LNCaP clone FGC (cell line): ENCODE measurements around the gene TMEM63B.

Experiments used
- DNase-seq: peaks from one replicate; pipeline ENCODE4 v3.0.0-alpha.2; 2011; ENCODE audit warnings: low read depth
- H3K4me3 ChIP-seq: 2 replicates; pipeline ENCODE4 v1.5.1; 2011; ENCODE audit warnings: mild to moderate bottlenecking, low read depth, low read length, control low read depth
- TF ChIP-seq, protein P1 (sequence below): IDR thresholded peaks from 2 replicates; pipeline ENCODE4 v1.5.1; 2012; ENCODE audit warnings: mild to moderate bottlenecking; ENCODE audit not compliant: control insufficient read depth, insufficient read depth; ENCODE audit errors: extremely low read depth

The TMEM63B gene

DNA sequence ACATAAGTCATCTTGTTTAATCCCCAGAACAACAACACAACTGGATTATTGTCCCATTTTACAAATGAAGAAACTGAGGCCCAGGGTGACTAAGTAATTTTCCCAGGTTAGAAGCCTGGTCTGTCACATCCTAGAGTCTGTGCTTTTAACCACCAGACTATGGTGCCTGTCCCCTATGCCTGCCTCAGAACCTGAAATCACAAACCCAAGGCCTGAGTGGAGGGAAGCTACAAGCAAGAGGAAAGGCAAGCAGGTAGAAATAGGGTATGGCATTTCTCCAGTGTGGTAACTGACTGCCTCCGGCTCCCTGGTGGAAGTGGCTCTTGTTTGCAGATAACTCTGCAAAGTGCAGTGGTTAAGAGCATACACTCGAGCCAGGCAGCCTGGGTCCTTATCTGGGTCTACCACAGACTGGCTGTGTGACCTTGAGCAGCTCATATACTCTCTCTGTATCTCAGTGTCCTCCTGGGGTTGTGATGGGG, 2.5 kb downstream of the TMEM63B start:
- no peak overlapping the region for H3K4me3 ChIP-seq
- no peak for DNase-seq
- TF ChIP-seq, protein P1, sequence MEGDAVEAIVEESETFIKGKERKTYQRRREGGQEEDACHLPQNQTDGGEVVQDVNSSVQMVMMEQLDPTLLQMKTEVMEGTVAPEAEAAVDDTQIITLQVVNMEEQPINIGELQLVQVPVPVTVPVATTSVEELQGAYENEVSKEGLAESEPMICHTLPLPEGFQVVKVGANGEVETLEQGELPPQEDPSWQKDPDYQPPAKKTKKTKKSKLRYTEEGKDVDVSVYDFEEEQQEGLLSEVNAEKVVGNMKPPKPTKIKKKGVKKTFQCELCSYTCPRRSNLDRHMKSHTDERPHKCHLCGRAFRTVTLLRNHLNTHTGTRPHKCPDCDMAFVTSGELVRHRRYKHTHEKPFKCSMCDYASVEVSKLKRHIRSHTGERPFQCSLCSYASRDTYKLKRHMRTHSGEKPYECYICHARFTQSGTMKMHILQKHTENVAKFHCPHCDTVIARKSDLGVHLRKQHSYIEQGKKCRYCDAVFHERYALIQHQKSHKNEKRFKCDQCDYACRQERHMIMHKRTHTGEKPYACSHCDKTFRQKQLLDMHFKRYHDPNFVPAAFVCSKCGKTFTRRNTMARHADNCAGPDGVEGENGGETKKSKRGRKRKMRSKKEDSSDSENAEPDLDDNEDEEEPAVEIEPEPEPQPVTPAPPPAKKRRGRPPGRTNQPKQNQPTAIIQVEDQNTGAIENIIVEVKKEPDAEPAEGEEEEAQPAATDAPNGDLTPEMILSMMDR, result no peak

DNA sequence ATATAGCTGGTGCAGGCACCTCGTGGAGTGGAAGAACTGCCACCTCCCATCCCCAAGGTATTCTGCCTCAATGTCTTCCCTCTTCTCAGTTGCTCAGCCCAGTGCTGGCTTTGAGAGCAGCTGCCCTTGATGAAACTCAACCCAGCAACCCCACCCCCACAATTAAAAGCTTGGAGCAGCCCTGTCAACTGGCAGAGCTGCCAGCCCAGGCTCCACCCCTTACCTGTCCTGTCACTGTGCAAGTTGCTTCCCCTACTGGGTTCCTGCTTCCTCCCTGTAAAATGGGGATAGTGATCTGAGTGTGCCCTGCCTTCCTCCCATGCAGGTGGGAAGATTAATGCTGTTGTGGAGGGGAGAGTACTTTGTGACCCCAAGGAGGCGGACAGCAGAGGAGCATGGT, 4.5 kb downstream of the TMEM63B start:
- no peak overlapping the region for H3K4me3 ChIP-seq
- TF ChIP-seq, protein P1, result no peak
- peak; percentile 63 for DNase-seq

DNA sequence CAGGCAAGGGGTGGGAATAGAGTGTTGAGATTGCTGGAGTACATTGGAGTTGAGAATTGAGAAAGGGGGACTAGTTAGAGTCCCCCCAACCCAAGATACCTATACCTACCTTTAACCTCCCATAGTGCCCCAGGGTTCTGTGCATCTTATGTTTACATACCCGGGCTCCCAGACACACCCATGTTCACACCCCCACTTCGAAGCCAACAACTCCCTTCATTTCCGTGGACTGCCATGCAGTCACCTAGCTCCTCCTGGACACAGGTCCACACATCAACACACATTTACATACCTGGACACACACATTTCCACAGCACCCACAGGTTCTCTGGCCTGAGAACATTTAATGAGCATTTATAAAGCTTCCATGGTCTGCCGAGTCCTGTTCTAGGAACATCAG, 5.1 kb downstream of the TMEM63B start:
- H3K4me3 ChIP-seq, result no peak overlapping the region
- TF ChIP-seq, protein P1, result no peak
- no peak for DNase-seq

DNA sequence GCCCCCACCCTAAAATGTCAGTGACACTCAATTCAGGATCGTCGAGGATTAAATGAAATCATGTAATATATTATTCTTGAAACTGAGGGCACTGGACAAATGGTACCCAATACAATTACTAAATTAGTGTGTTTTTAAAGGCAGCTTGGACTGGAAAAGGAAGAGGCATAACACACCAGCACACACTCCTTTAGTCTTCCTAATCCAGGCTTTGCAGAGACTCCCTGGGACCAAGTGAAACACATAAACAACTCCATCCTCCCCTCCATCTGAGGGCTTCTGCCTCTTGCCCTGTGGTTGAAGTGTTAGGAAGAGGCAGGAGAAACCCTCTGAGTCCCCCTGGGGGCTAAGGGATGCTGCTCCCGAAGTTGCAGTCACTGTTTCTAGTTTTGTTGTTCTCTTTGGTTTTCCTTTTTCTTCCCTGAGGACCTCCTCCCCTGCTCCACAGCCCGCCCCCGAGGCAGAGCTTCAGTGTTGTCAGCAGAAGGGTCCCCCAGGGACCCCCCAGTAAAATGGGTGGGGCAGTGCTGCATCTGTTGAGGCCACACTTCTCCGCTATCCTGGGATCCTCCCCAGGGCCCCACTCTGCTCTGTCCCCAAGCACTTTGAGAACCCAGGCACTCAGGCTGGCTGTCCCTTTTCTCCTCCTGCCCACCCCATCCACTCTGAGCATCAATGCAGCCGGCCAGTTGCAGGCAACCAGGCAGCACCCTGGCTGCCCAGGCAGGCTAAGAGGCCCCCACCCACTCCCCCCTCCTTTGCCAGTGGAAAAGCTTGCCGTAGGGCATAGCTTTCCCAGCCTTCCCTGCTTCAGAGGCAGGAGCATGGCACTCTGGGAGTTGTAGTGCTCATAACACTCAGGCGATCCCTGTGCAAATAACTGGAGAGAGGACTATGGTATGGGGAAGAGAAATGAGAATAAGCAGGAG, 5.9 kb downstream of the TMEM63B start:
- DNase-seq, result no peak
- H3K4me3 ChIP-seq, result no peak overlapping the region
- TF ChIP-seq, protein P1, result no peak

DNA sequence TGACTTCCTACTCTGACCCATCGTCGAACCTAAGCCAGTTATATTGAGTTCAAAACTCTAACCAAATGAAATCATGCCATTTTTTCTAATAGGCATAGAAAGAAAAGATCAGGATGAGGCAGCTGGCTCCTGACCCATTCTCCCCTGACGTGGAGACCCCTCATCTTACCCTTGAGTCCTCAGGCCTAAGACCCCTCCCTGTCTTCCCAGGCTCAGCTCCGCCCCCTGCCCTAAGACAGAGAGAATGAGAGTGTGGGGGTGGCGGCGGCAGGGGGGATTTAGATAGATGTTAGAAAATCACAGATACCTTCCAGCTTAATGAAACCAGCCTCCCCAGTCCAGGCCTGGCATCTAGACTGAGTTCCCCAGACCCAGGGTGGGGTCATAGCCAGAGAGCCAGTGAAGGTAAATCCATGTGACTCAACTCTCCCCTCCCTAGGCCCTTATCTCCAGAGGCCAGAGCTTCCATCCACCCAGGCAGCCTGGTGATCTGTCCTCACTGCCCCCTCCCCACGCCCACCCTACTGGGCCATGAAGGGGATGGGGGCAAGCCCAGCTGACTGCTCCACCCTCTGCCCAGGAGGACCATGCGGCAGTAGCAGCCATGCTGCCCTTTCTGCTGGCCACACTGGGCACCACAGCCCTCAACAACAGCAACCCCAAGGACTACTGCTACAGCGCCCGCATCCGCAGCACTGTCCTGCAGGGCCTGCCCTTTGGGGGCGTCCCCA, 6.8 kb downstream of the TMEM63B start:
- no peak for DNase-seq
- no peak overlapping the region for H3K4me3 ChIP-seq
- TF ChIP-seq, protein P1, result no peak

DNA sequence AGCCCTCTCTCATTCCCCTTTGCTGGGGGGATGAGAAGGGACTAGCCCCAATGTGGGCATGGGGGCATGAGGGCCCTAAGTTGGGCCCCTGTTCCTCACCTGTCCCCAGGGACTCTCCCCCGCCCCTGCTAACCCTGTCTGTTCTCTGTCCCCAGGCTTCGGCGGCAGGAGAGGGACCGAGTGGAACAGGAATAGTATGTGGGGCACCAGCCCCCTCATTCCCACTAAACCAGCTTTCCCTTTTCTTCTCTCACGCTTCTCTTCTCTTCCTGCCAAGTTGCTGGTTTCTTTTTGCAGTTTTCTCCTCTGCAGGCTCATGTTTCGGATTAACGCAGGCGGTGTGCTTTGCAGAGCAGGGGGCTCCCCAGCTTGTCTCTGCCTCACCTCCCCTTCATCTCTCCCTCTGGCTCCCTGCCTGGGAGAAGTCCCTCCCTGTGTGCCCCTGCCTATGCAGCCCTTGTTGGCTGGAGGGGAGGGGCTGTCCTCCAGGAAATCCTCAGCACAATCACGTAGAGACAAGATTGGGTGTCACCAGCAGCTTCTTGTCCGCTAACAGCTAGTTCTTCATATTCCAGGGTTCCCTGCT, 7.9 kb downstream of the TMEM63B start:
- H3K4me3 ChIP-seq, result no peak overlapping the region
- TF ChIP-seq, protein P1, result no peak
- no peak for DNase-seq
